Measurements from ENCODE around the gene GATAD2B.

GATAD2B gene

DNA sequence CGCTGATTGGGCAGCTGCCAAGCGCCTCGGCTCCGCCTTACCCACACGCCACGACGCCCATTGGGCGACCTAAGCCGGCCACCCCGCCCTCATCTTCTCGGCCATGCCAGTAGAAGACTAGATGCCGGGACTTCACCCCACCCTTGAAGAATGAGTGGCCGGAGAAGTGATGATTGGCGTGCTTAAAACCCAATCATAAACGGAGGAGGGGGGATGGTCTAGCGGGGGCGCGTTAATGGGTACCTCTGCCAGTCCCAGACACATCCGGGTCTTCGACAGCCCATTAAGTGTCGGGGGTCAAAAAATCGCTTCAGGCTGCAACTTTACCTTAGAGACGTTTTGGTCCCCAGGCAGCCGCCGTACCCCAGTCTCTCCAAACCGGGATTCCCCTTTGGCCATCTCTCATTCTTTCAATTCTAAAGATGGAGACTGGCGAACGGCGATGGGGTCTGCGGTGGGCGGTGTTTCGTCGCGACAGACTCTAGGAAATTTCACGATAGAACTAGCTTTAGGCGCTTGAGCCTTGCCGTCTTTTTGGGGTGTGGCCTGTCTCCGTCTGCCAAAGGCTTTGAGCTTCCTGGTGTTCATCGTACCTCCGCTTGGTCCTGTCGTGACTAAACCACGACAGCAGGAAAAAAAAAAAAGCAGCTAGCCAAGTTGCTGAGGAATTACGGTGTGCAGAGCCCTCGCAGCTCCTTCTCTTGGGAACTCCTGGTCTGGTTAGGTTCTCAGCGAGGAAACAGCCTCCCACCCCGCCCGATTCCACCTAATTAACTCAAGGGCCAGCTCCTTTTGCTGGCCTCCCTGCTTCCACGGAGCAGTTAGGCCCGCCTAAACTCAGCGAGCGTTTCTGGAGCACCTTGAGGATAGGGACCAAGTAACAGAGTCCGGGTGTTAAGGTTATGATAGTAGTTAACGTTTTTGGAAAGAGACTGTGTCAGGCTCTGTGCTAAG lies at the start of gene GATAD2B:
Gene GATAD2B, minus strand, starts transcription at position 1 of the 954 bp plus-strand sequence. CDS start 94,625 bp downstream, outside the sequence.
- no peaks in the 10 kb centered on the region for H3K9me3 ChIP-seq (ENCODE audit: insufficient read depth, low read depth, low read length)
- peaks cover 37% of the 10 kb centered on the region for H4K20me1 ChIP-seq (ENCODE audit: insufficient read depth, low read length, poor library complexity, severe bottlenecking)
- peak within 1 kb of the TSS; percentile 97 for H3K4me3 ChIP-seq (ENCODE audit: low read length, poor library complexity, severe bottlenecking)
- no peaks in the 10 kb centered on the region for H3K9me2 ChIP-seq (replicated peaks; ENCODE audit: low read depth, low read length)
- peak within 1 kb of the TSS; percentile 94 for H3K4me2 ChIP-seq (ENCODE audit: low read depth, low read length, poor library complexity, severe bottlenecking)
- peaks cover 48% of the 10 kb centered on the region for H3K79me2 ChIP-seq (ENCODE audit: insufficient read depth, low read length)
- H3F3A ChIP-seq (ENCODE audit: low read depth) = no peaks in the 10 kb centered on the region
- H3K4me1 ChIP-seq (ENCODE audit: insufficient read depth, low read length, poor library complexity, severe bottlenecking) = peaks cover 30% of the 10 kb centered on the region
- no peaks in the 10 kb centered on the region for H3K36me3 ChIP-seq (ENCODE audit: insufficient read depth, low read length)
- no peaks in the 10 kb centered on the region for H3K27me3 ChIP-seq (ENCODE audit: insufficient read depth, low read length, poor library complexity, severe bottlenecking)
- H3K9ac ChIP-seq (ENCODE audit: low read depth, low read length, poor library complexity, severe bottlenecking) = peak within 1 kb of the TSS; percentile 96
- H2AFZ ChIP-seq (ENCODE audit: low read length) = peak within 1 kb of the TSS; percentile 83
- TF ChIP-seq EZH2phosphoT487 (IDR thresholded peaks at IDR 0.05; ENCODE audit: borderline replicate concordance) = no peak
- TF ChIP-seq, protein P1, sequence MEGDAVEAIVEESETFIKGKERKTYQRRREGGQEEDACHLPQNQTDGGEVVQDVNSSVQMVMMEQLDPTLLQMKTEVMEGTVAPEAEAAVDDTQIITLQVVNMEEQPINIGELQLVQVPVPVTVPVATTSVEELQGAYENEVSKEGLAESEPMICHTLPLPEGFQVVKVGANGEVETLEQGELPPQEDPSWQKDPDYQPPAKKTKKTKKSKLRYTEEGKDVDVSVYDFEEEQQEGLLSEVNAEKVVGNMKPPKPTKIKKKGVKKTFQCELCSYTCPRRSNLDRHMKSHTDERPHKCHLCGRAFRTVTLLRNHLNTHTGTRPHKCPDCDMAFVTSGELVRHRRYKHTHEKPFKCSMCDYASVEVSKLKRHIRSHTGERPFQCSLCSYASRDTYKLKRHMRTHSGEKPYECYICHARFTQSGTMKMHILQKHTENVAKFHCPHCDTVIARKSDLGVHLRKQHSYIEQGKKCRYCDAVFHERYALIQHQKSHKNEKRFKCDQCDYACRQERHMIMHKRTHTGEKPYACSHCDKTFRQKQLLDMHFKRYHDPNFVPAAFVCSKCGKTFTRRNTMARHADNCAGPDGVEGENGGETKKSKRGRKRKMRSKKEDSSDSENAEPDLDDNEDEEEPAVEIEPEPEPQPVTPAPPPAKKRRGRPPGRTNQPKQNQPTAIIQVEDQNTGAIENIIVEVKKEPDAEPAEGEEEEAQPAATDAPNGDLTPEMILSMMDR (conservative IDR thresholded peaks at IDR 0.05; ENCODE audit: low read length) = no peak

DNA sequence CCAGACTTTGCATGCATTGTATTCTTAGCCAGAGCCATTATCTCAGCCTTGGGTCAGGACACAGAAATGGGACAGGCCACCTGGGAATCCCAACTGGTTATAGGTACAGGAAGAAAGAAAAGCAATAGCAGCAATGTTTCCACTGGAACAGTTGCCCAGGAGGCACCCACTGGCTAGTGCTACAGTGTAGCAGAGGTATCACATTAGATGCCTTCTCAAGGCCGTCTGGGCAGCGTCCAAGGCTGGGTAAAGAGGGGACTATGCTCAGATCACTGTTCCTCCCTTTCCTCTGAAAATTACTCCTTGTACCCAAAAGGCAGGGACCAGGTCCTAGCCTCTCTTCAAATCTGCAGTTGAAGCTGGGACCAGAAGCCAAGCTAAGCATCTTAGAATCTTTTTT lies 47.6 kb upstream of the GATAD2B start:
- peaks cover 12% of the 10 kb centered on the region; the same call in 1 of the 2 replicates for H3K36me3 ChIP-seq (ENCODE audit: insufficient read depth, low read length)
- H3K4me1 ChIP-seq (ENCODE audit: insufficient read depth, low read length, poor library complexity, severe bottlenecking) = peaks cover 38% of the 10 kb centered on the region
- H3F3A ChIP-seq (ENCODE audit: low read depth) = no peaks in the 10 kb centered on the region
- no peak overlapping the region for H3K9ac ChIP-seq (ENCODE audit: low read depth, low read length, poor library complexity, severe bottlenecking)
- H3K79me2 ChIP-seq (ENCODE audit: insufficient read depth, low read length) = peaks cover 46% of the 10 kb centered on the region
- H4K20me1 ChIP-seq (ENCODE audit: insufficient read depth, low read length, poor library complexity, severe bottlenecking) = no peaks in the 10 kb centered on the region
- H3K4me3 ChIP-seq (ENCODE audit: low read length, poor library complexity, severe bottlenecking) = no peak overlapping the region
- H3K9me3 ChIP-seq (ENCODE audit: insufficient read depth, low read depth, low read length) = no peaks in the 10 kb centered on the region
- no peaks in the 10 kb centered on the region for H3K27me3 ChIP-seq (ENCODE audit: insufficient read depth, low read length, poor library complexity, severe bottlenecking)
- H3K4me2 ChIP-seq (ENCODE audit: low read depth, low read length, poor library complexity, severe bottlenecking) = no peak overlapping the region
- no peaks in the 10 kb centered on the region for H3K9me2 ChIP-seq (replicated peaks; ENCODE audit: low read depth, low read length)
- TF ChIP-seq, protein P1 (conservative IDR thresholded peaks at IDR 0.05; ENCODE audit: low read length) = no peak
- TF ChIP-seq EZH2phosphoT487 (IDR thresholded peaks at IDR 0.05; ENCODE audit: borderline replicate concordance) = no peak
- no peak overlapping the region for H2AFZ ChIP-seq (ENCODE audit: low read length)

DNA sequence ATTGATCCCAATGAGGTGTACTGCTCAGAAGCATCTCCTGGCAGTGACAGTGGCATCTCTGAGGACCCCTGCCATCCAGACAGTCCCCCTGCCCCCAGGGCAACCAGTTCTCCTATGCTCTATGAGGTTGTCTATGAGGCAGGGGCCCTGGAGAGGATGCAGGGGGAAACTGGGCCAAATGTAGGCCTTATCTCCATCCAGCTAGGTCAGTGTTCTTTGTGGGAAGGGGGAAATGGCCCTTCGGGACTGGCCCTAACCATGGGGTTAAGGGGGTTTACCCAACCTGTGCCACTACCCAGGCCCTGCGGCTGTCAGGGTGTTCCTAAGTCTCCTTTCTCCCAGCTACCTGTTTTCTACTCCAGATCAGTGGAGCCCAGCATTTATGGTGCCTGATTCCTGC lies 46.2 kb upstream of the GATAD2B start:
- TF ChIP-seq EZH2phosphoT487 (IDR thresholded peaks at IDR 0.05; ENCODE audit: borderline replicate concordance) = no peak
- TF ChIP-seq, protein P1 (conservative IDR thresholded peaks at IDR 0.05; ENCODE audit: low read length) = no peak
- Histone ChIP-seq H2AFZ (ENCODE audit: low read length) (no peak overlapping the region), H3K4me1 (ENCODE audit: insufficient read depth, low read length, poor library complexity, severe bottlenecking) (peaks cover 39% of the 10 kb centered on the region), H3K4me2 (ENCODE audit: low read depth, low read length, poor library complexity, severe bottlenecking) (peak overlapping the region; percentile 78), H3K4me3 (ENCODE audit: low read length, poor library complexity, severe bottlenecking) (peak overlapping the region; percentile 90), H3K9me3 (ENCODE audit: insufficient read depth, low read depth, low read length) (no peaks in the 10 kb centered on the region), H3K36me3 (ENCODE audit: insufficient read depth, low read length) (peaks cover 3% of the 10 kb centered on the region; the same call in 1 of the 2 replicates), H3K27me3 (ENCODE audit: insufficient read depth, low read length, poor library complexity, severe bottlenecking) (no peaks in the 10 kb centered on the region), H3K9ac (ENCODE audit: low read depth, low read length, poor library complexity, severe bottlenecking) (peak overlapping the region; percentile 97), H3K79me2 (ENCODE audit: insufficient read depth, low read length) (peaks cover 49% of the 10 kb centered on the region), H3K9me2 (replicated peaks; ENCODE audit: low read depth, low read length) (no peaks in the 10 kb centered on the region), H3F3A (ENCODE audit: low read depth) (no peaks in the 10 kb centered on the region), H4K20me1 (ENCODE audit: insufficient read depth, low read length, poor library complexity, severe bottlenecking) (no peaks in the 10 kb centered on the region)

Data from Loucy (cell line).